ENCODE data around the gene CDK8. TPM values are rescaled to one million over a fixed set of nuclear protein-coding genes. Genes with fewer than 3 reads are reported as not detected.
"Not testable (repeated sequence)": the region's sequence is repeated elsewhere in the genome, so short reads cannot be mapped to it uniquely, and the experiment has no call there.

The CDK8 gene
- total and polyA plus RNA-seq, 12 donors = 6.4 to 12.5 (median 9.2) TPM

GRCh38 chr13:26280822-26281221 is 26.9 kb downstream of the CDK8 start:
- H3K9me3 ChIP-seq = no peaks in the 10 kb centered on the region
- TF ChIP-seq CTCF (IDR thresholded peaks at IDR 0.05) = no peak
- no peak overlapping the region for H3K27ac ChIP-seq
- H3K4me1 ChIP-seq = peaks cover 0 to 21% (median 0%) of the 10 kb centered on the region in 9 donors
- WGBS, 2 donors = 54 to 63% methylated on average over 1 of the region's 1 CpG
- no peaks in the 10 kb centered on the region for H3K27me3 ChIP-seq
- no peak overlapping the region for H3K4me3 ChIP-seq
- intact Hi-C loops (cut with DNase I) = no loop called here
- ATAC-seq (no peak), DNase-seq (no peak)
- peaks cover 0 to 14% (median 7%) of the 10 kb centered on the region in 9 donors for H3K36me3 ChIP-seq

- H3K4me3 ChIP-seq; H3K27me3 ChIP-seq; H3K27ac ChIP-seq; intact Hi-C loops (cut with DNase I); DNase-seq; H3K36me3 ChIP-seq; ATAC-seq; H3K4me1 ChIP-seq: not testable (repeated sequence)
- 45 to 46% methylated on average over 2 of the region's 2 CpGs for WGBS, 2 donors
- peaks cover 0 to 18% (median 0%) of the 10 kb centered on the region in 11 donors for H3K9me3 ChIP-seq
These were observed 32.0 kb downstream of the CDK8 start for GRCh38 chr13:26285911-26286310.

GRCh38 chr13:26288838-26289237 is 34.9 kb downstream of the CDK8 start:
- H3K4me3 ChIP-seq; H3K36me3 ChIP-seq; ATAC-seq; DNase-seq; H3K27me3 ChIP-seq; H3K27ac ChIP-seq; intact Hi-C loops (cut with DNase I); H3K4me1 ChIP-seq: not testable (repeated sequence)
- peaks cover 0 to 18% (median 0%) of the 10 kb centered on the region in 11 donors for H3K9me3 ChIP-seq
- WGBS, 2 donors = 95 to 96% methylated on average over 7 of the region's 7 CpGs

GRCh38 chr13:26295812-26296211 is 41.9 kb downstream of the CDK8 start:
- no peak for TF ChIP-seq CTCF (IDR thresholded peaks at IDR 0.05)
- intact Hi-C loops (cut with DNase I) = no loop called here
- 66 to 68% methylated on average over 6 of the region's 6 CpGs for WGBS, 2 donors
- H3K9me3 ChIP-seq = no peaks in the 10 kb centered on the region
- peak overlapping the region in 2 of 10 donors; percentile 14 to 31 for H3K27ac ChIP-seq
- DNase-seq (no peak), ATAC-seq (peak in 4 of 8 donors; percentile 69 to 85 (median 76))
- no peak overlapping the region for H3K4me3 ChIP-seq
- peaks cover 0 to 54% (median 21%) of the 10 kb centered on the region in 9 donors for H3K4me1 ChIP-seq
- H3K27me3 ChIP-seq = no peaks in the 10 kb centered on the region
- H3K36me3 ChIP-seq = no peaks in the 10 kb centered on the region

GRCh38 chr13:26299168-26299750 is 45.3 kb downstream of the CDK8 start:
- H3K27me3 ChIP-seq = no peaks in the 10 kb centered on the region
- peaks cover 0 to 66% (median 24%) of the 10 kb centered on the region in 9 donors for H3K4me1 ChIP-seq
- no peak for DNase-seq
- ATAC-seq = no peak
- H3K36me3 ChIP-seq = no peaks in the 10 kb centered on the region
- H3K27ac ChIP-seq = no peak overlapping the region
- no peak overlapping the region for H3K4me3 ChIP-seq
- TF ChIP-seq CTCF (IDR thresholded peaks at IDR 0.05) = no peak
- no peaks in the 10 kb centered on the region for H3K9me3 ChIP-seq
- 64 to 73% methylated on average over 4 of the region's 4 CpGs for WGBS, 2 donors
- intact Hi-C loops (cut with DNase I) = no loop called here
